K562 (cell line): ENCODE measurements around the gene CORO6. TPM values are rescaled to one million over a fixed set of nuclear protein-coding genes. Genes with fewer than 3 reads are reported as not detected.
A peak's percentile ranks its signal among the peaks of the same experiment; 100 is the strongest.

Source experiments
- CREB1 ChIP-seq, 2 experiments: sonication (generic) in 1 of 2; formaldehyde crosslinking in 1 of 2; IDR thresholded peaks; 2 replicates each; pipeline versions ENCODE4 v1.6.1 to v1.8.0; 2012 to 2022; ENCODE audit warnings: inconsistent platforms in 1 of 2, mild to moderate bottlenecking in 1 of 2, missing genetic modification reagents in 1 of 2, moderate library complexity in 1 of 2
- HNRNPK ChIP-seq: fragments of 200-400 bp; formaldehyde crosslinking; IDR thresholded peaks from one replicate; pipeline ENCODE4 v1.6.1; 2018; ENCODE audit warnings: mild to moderate bottlenecking, low read depth, low read length; ENCODE audit not compliant: poor library complexity, severe bottlenecking
- KLF1 ChIP-seq: fragments of 450-650 bp; IDR thresholded peaks from 2 replicates; pipeline ENCODE4 v1.6.1; 2016; ENCODE audit warnings: missing genetic modification characterization, missing compliant biosample characterization
- MTA2 ChIP-seq: fragments of 450-650 bp; IDR thresholded peaks from 2 replicates; pipeline ENCODE4 v1.6.1; 2016; ENCODE audit warnings: low read depth
- NFE2 ChIP-seq: IDR thresholded peaks from 2 replicates; pipeline ENCODE4 v1.6.1; 2014; ENCODE audit warnings: antibody characterized with exemption, low read depth
- NUFIP1 ChIP-seq: fragments of 450-650 bp; IDR thresholded peaks from 2 replicates; pipeline ENCODE4 v1.6.1; 2018; ENCODE audit not compliant: partially characterized antibody
- PTRF ChIP-seq: fragments of 450-650 bp; IDR thresholded peaks from 2 replicates; pipeline ENCODE4 v1.6.1; 2016; ENCODE audit warnings: mild to moderate bottlenecking, missing genetic modification characterization, missing compliant biosample characterization
- SIN3B ChIP-seq: fragments of 450-650 bp; IDR thresholded peaks from 2 replicates; pipeline ENCODE4 v1.6.1; 2017; ENCODE audit warnings: low read depth, mild to moderate bottlenecking, moderate library complexity
- SPI1 ChIP-seq: IDR thresholded peaks from 2 replicates; pipeline ENCODE4 v1.6.1; 2011; ENCODE audit warnings: low read depth, low read length, control low read depth, borderline replicate concordance
- polyA plus RNA-seq, 8 experiments: library from polyadenylated mRNA; depleted of rRNA in 4 of 8; stranded (reverse) in 5 of 8; unstranded in 3 of 8; fragments of >200 nt; fragmentation: Nextera tagmentation in 2 of 8; fragmentation: Illumina TruSeq in 1 of 8; extraction: Ambion mirVana in 2 of 8; extraction: Trizol in 1 of 8; gene quantifications; 2 replicates each; pipeline versions ENCODE4 v1.2.1 to v1.2.3, GENCODE V29; 2011 to 2014; ENCODE audit warnings: inconsistent platforms in 1 of 8, missing spikeins in 1 of 8
- total RNA-seq, 7 experiments: library from RNA; depleted of rRNA in 6 of 7; stranded (reverse); fragments of >200 nt in 6 of 7; fragmentation: Illumina TruSeq in 2 of 7; extraction: Trizol in 2 of 7; gene quantifications; 2 replicates each; pipeline versions ENCODE4 v1.2.1 to v1.2.3, GENCODE V29; 2011 to 2021; ENCODE audit warnings: low replicate concordance in 1 of 7
- TF ChIP-seq, protein P1 (sequence below): fragments of 250-450 bp; sonication (Bioruptor Pico); IDR thresholded peaks from 2 replicates; pipeline ENCODE4 v1.4.0; 2020; ENCODE audit warnings: mild to moderate bottlenecking, moderate library complexity
- TF ChIP-seq, protein P2 (sequence below), 2 experiments: fragments of 450-650 bp; IDR thresholded peaks; 2 replicates each; pipeline ENCODE4 v1.6.1; 2016; ENCODE audit warnings: mild to moderate bottlenecking in 2 of 2, borderline replicate concordance in 1 of 2, low read depth in 1 of 2, moderate library complexity in 1 of 2
- TF ChIP-seq, protein P3 (sequence below): sonication (generic); formaldehyde crosslinking; IDR thresholded peaks from 2 replicates; pipeline ENCODE4 v1.8.1; 2023; ENCODE audit warnings: mild to moderate bottlenecking, missing genetic modification reagents, moderate library complexity

The CORO6 gene
- total and polyA plus RNA-seq, 9 of the 15 experiments (the other 6 are each of a cell fraction or from before 2014, with no cell fraction given) = 0.04 to 11.9 (median 2.4) TPM

DNA sequence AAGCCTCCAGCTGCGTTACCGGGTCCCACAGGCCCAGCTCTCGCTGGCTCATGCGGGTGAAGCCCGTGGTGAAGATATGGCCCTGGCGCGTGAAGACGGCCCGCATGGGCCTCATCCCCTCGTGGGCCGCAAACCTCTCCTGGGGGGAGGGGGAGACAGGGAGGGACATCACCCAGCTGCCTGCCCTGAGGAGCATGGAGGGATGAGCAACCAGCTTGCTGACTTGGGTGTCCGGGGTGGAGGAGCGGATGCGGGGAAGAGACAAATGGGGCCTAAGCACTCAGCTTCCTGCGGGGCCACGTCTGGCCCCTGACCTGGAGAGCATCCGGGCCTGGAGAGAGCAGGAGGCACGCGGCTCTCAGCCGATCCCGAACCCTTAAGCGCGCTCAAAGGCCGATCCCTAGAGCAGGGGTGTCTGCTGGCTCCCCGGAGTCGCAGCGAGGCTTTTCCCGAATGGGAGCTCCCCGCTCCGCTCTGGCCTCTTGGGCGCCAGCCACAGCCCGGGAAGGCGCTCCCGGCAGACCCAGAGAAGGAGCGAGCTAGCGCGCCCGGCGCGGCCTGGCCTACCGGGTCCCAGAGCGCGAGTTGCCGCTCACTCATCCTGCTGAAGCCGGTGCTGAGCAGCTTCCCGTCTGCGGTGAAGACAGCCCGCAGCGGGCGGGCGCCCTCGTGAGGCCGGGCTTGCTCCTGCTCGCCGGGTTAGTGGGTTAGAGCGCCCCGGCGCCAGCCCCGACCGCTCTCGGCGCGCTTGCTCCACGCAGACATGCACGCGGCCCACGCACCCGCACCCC lies 5.0 kb downstream of the CORO6 start (continued):
- TF ChIP-seq, protein P1, sequence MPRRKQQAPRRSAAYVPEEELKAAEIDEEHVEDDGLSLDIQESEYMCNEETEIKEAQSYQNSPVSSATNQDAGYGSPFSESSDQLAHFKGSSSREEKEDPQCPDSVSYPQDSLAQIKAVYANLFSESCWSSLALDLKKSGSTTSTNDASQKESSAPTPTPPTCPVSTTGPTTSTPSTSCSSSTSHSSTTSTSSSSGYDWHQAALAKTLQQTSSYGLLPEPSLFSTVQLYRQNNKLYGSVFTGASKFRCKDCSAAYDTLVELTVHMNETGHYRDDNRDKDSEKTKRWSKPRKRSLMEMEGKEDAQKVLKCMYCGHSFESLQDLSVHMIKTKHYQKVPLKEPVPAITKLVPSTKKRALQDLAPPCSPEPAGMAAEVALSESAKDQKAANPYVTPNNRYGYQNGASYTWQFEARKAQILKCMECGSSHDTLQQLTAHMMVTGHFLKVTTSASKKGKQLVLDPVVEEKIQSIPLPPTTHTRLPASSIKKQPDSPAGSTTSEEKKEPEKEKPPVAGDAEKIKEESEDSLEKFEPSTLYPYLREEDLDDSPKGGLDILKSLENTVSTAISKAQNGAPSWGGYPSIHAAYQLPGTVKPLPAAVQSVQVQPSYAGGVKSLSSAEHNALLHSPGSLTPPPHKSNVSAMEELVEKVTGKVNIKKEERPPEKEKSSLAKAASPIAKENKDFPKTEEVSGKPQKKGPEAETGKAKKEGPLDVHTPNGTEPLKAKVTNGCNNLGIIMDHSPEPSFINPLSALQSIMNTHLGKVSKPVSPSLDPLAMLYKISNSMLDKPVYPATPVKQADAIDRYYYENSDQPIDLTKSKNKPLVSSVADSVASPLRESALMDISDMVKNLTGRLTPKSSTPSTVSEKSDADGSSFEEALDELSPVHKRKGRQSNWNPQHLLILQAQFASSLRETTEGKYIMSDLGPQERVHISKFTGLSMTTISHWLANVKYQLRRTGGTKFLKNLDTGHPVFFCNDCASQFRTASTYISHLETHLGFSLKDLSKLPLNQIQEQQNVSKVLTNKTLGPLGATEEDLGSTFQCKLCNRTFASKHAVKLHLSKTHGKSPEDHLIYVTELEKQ (CRISPR knock-in tag) = no peak
- TF ChIP-seq KLF1 (tag) (no peak; the same call in 1 of the 2 replicates), PTRF (tag) (no peak), NUFIP1 (no peak), SIN3B (peak; percentile 51; the same call in 1 of the 2 replicates), NFE2 (peak; percentile 15; the same call in 1 of the 2 replicates), MTA2 (no peak), HNRNPK (no peak), SPI1 (no peak), CREB1 (IDR thresholded peaks at IDR 0.05) (no peak), CREB1 (CRISPR knock-in tag; IDR thresholded peaks at IDR 0.05) (no peak)
- TF ChIP-seq, protein P2, sequence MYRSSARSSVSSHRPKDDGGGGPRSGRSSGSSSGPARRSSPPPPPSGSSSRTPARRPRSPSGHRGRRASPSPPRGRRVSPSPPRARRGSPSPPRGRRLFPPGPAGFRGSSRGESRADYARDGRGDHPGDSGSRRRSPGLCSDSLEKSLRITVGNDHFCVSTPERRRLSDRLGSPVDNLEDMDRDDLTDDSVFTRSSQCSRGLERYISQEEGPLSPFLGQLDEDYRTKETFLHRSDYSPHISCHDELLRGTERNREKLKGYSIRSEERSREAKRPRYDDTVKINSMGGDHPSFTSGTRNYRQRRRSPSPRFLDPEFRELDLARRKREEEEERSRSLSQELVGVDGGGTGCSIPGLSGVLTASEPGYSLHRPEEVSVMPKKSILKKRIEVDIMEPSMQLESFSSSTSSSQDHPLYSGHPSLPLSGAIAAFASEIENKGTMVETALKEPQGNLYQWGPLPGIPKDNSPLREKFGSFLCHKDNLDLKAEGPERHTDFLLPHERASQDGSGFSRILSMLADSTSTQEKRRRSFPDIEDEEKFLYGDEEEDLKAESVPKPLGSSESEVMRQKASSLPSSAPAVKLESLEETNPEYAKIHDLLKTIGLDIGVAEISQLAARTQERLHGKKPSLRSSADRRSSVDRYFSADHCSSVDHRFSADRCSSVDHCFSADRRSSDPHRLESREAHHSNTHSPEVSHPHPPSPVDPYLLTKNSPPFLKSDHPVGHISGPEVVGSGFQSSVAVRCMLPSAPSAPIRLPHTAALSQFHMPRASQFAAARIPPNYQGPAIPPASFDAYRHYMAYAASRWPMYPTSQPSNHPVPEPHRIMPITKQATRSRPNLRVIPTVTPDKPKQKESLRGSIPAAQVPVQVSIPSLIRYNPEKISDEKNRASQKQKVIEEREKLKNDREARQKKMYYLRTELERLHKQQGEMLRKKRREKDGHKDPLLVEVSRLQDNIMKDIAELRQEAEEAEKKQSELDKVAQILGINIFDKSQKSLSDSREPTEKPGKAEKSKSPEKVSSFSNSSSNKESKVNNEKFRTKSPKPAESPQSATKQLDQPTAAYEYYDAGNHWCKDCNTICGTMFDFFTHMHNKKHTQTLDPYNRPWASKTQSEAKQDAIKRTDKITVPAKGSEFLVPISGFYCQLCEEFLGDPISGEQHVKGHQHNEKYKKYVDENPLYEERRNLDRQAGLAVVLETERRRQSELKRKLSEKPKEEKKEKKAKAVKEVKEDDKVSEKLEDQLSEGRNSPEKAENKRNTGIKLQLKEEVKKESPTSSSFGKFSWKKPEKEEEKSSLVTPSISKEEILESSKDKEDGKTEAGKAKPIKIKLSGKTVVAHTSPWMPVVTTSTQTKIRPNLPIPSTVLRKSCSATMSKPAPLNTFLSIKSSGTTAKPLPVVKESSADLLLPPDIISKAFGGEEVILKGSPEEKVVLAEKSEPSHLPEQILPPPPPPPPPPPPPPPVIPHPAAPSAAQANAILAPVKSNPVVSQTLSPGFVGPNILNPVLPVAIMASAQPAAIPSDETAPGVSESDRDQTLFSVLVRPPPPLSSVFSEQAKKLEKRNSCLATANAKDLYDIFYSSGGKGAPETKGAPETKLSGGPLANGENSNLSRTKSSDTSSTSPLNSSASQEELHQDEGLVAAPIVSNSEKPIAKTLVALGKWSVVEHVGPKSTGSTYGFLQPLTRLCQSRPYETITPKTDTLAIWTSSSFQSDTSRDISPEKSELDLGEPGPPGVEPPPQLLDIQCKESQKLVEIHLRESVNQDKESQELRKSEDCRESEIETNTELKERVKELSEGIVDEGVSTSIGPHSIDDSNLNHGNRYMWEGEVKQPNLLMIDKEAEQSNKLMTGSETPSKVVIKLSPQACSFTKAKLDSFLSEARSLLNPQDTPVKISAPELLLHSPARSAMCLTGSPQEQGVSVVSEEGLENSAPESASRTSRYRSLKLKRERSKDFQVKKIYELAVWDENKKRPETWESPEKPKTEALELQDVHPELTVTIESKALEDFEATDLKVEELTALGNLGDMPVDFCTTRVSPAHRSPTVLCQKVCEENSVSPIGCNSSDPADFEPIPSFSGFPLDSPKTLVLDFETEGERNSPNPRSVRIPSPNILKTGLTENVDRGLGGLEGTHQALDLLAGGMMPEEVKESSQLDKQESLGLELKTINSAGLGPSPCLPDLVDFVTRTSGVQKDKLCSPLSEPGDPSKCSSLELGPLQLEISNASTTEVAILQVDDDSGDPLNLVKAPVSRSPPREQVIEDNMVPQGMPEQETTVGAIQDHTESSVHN (IDR thresholded peaks at IDR 0.05; ENCODE audit: borderline replicate concordance in 1 of 2, low read depth in 1 of 2) = no peak
- TF ChIP-seq, protein P3, sequence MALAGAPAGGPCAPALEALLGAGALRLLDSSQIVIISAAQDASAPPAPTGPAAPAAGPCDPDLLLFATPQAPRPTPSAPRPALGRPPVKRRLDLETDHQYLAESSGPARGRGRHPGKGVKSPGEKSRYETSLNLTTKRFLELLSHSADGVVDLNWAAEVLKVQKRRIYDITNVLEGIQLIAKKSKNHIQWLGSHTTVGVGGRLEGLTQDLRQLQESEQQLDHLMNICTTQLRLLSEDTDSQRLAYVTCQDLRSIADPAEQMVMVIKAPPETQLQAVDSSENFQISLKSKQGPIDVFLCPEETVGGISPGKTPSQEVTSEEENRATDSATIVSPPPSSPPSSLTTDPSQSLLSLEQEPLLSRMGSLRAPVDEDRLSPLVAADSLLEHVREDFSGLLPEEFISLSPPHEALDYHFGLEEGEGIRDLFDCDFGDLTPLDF (CRISPR knock-in tag) = no peak
